Loucy (cell line): ENCODE data around the gene C2orf68.

Source experiments
- CTCF ChIP-seq: fragments of 200-600 bp; sonication (generic); conservative IDR thresholded peaks from 2 replicates; pipeline ENCODE4 v1.5.1; 2014; ENCODE audit warnings: mild to moderate bottlenecking, antibody characterized with exemption, low read length
- EZH2phosphoT487 ChIP-seq: fragments of 200-600 bp; IDR thresholded peaks from 2 replicates; pipeline ENCODE4 v1.6.1; 2018; ENCODE audit warnings: antibody characterized with exemption, mild to moderate bottlenecking, moderate library complexity, borderline replicate concordance

- no peak for TF ChIP-seq CTCF
- TF ChIP-seq EZH2phosphoT487: no peak
Observed at GRCh38 chr2:85653996-85654395, 42.1 kb upstream of the C2orf68 start.
